ENCODE data around the gene UBE2J2. TPM values are rescaled to one million over a fixed set of nuclear protein-coding genes. Genes with fewer than 3 reads are reported as not detected.

UBE2J2 gene
- total RNA-seq, 1 donor from 2014 or later = 32.9 TPM

- peaks cover 79% of the 10 kb centered on the region for H4K20me1 ChIP-seq (ENCODE audit: low read depth)
- H3K36me3 ChIP-seq = no peaks in the 10 kb centered on the region
- peaks cover 3% of the 10 kb centered on the region for H3K4me1 Mint-ChIP-seq
- H3K79me2 ChIP-seq (ENCODE audit: low read depth) = no peaks in the 10 kb centered on the region
- H3K4me2 ChIP-seq = no peak overlapping the region
- no peak overlapping the region for H3K27ac Mint-ChIP-seq
- H3K9me3 Mint-ChIP-seq = no peaks in the 10 kb centered on the region
- no peak for DNase-seq (ENCODE audit: low spot score)
- H3F3A ChIP-seq (ENCODE audit: low read depth) = no peaks in the 10 kb centered on the region
- H3K27ac ChIP-seq = no peak overlapping the region
- H3K36me3 Mint-ChIP-seq = peaks cover 31% of the 10 kb centered on the region
- TF ChIP-seq EZH2 (IDR thresholded peaks at IDR 0.05) (no peak), EZH2phosphoT487 (IDR thresholded peaks at IDR 0.05) (no peak)
- TF ChIP-seq, protein P1, sequence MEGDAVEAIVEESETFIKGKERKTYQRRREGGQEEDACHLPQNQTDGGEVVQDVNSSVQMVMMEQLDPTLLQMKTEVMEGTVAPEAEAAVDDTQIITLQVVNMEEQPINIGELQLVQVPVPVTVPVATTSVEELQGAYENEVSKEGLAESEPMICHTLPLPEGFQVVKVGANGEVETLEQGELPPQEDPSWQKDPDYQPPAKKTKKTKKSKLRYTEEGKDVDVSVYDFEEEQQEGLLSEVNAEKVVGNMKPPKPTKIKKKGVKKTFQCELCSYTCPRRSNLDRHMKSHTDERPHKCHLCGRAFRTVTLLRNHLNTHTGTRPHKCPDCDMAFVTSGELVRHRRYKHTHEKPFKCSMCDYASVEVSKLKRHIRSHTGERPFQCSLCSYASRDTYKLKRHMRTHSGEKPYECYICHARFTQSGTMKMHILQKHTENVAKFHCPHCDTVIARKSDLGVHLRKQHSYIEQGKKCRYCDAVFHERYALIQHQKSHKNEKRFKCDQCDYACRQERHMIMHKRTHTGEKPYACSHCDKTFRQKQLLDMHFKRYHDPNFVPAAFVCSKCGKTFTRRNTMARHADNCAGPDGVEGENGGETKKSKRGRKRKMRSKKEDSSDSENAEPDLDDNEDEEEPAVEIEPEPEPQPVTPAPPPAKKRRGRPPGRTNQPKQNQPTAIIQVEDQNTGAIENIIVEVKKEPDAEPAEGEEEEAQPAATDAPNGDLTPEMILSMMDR (IDR thresholded peaks at IDR 0.05) = no peak
- H2AFZ ChIP-seq (replicated peaks) = no peak overlapping the region
- no peak overlapping the region for H3K4me3 Mint-ChIP-seq
- no peak overlapping the region for H3K9ac ChIP-seq
- no peaks in the 10 kb centered on the region for H3K4me1 ChIP-seq
- peaks cover 3% of the 10 kb centered on the region for H3K27me3 Mint-ChIP-seq (ENCODE audit: insufficient read depth, low read depth)
- H3K9me3 ChIP-seq (ENCODE audit: low read depth) = no peaks in the 10 kb centered on the region
- H3K4me3 ChIP-seq = no peak overlapping the region
- H3K27me3 ChIP-seq = no peaks in the 10 kb centered on the region
These were observed 11.6 kb downstream of the UBE2J2 start for GRCh38 chr1:1262071-1262470.

- H3F3A ChIP-seq (ENCODE audit: low read depth) = no peaks in the 10 kb centered on the region
- H3K27me3 ChIP-seq = no peaks in the 10 kb centered on the region
- no peak overlapping the region for H3K27ac ChIP-seq
- Mint-ChIP-seq H3K27me3 (ENCODE audit: insufficient read depth, low read depth) (peaks cover 3% of the 10 kb centered on the region), H3K4me1 (peaks cover 3% of the 10 kb centered on the region), H3K9me3 (no peaks in the 10 kb centered on the region), H3K4me3 (no peak overlapping the region), H3K36me3 (peaks cover 31% of the 10 kb centered on the region), H3K27ac (no peak overlapping the region)
- no peak overlapping the region for H3K9ac ChIP-seq
- no peak overlapping the region for H3K4me2 ChIP-seq
- no peak overlapping the region for H3K4me3 ChIP-seq
- H3K9me3 ChIP-seq (ENCODE audit: low read depth) = no peaks in the 10 kb centered on the region
- no peak for DNase-seq (ENCODE audit: low spot score)
- no peaks in the 10 kb centered on the region for H3K36me3 ChIP-seq
- no peak overlapping the region for H2AFZ ChIP-seq (replicated peaks)
- no peaks in the 10 kb centered on the region for H3K4me1 ChIP-seq
- TF ChIP-seq EZH2phosphoT487 (IDR thresholded peaks at IDR 0.05) = no peak
- TF ChIP-seq, protein P1 (IDR thresholded peaks at IDR 0.05) = no peak
- no peak for TF ChIP-seq EZH2 (IDR thresholded peaks at IDR 0.05)
- no peaks in the 10 kb centered on the region for H3K79me2 ChIP-seq (ENCODE audit: low read depth)
- peaks cover 70% of the 10 kb centered on the region for H4K20me1 ChIP-seq (ENCODE audit: low read depth)
These were observed 12.7 kb downstream of the UBE2J2 start for GRCh38 chr1:1260843-1261560.

DNA sequence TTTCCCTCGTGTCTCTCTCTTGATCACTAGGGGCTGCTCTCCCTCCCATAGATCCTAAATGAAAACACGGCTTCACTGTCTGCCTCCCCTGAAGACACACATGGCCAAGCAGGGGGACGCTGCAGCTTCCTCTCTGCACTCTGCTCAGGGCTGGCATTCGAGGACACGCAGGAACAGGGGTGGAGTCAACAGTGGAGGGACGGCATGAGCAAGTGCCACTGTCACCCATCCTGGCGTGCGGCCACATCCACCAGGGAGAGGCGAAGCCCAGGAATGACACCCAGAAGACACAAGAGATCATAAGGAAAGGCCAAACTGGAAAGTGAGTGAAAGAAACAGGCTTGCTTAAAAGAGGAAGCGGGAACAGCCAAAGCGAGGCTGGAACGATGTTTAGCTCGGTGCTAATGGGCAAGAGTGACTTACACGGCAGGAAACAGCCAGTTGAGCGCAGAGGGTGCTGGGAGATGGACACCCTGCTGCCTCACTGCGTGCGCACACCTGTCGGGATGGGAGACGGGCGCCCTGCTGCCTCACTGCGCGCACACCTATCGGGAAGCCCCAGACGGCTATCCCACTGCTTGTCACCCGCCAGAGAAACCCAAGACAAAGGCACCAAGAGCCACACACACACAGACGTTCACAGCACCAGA is 13.6 kb downstream of the UBE2J2 start:
- H3K27me3 Mint-ChIP-seq (ENCODE audit: insufficient read depth, low read depth) = peaks cover 2% of the 10 kb centered on the region
- Histone ChIP-seq H3K9ac (no peak overlapping the region), H3K27ac (no peak overlapping the region), H3K4me1 (no peaks in the 10 kb centered on the region), H3K4me2 (no peak overlapping the region), H4K20me1 (ENCODE audit: low read depth) (peaks cover 64% of the 10 kb centered on the region), H3K9me3 (ENCODE audit: low read depth) (no peaks in the 10 kb centered on the region), H3F3A (ENCODE audit: low read depth) (no peaks in the 10 kb centered on the region), H2AFZ (replicated peaks) (no peak overlapping the region), H3K79me2 (ENCODE audit: low read depth) (no peaks in the 10 kb centered on the region), H3K36me3 (no peaks in the 10 kb centered on the region), H3K4me3 (no peak overlapping the region), H3K27me3 (no peaks in the 10 kb centered on the region)
- TF ChIP-seq EZH2phosphoT487 (IDR thresholded peaks at IDR 0.05) = no peak
- TF ChIP-seq EZH2 (IDR thresholded peaks at IDR 0.05) = no peak
- TF ChIP-seq, protein P1 (IDR thresholded peaks at IDR 0.05) = no peak
- peaks cover 28% of the 10 kb centered on the region for H3K36me3 Mint-ChIP-seq
- no peak for DNase-seq (ENCODE audit: low spot score)
- no peak overlapping the region for H3K27ac Mint-ChIP-seq
- H3K4me1 Mint-ChIP-seq = peaks cover 3% of the 10 kb centered on the region
- peak overlapping the region; percentile 8 for H3K4me3 Mint-ChIP-seq
- no peaks in the 10 kb centered on the region for H3K9me3 Mint-ChIP-seq
